ENCODE data around the gene CWC25.

GRCh38 chr17:38761612-38762011 is 63.5 kb downstream of the CWC25 start:
- TF ChIP-seq TOX (CRISPR knock-in tag; IDR thresholded peaks at IDR 0.05; ENCODE audit: borderline replicate concordance), result no peak
- TF ChIP-seq TSHZ2 (CRISPR knock-in tag; IDR thresholded peaks at IDR 0.05), result no peak
- no peak for TF ChIP-seq ZFP3 (CRISPR knock-in tag; IDR thresholded peaks at IDR 0.05)
- no peak for TF ChIP-seq ZFP30 (CRISPR knock-in tag; IDR thresholded peaks at IDR 0.05)
- no peak for TF ChIP-seq RARB (CRISPR knock-in tag; IDR thresholded peaks at IDR 0.05)
- TF ChIP-seq CREB5 (CRISPR knock-in tag; IDR thresholded peaks at IDR 0.05; ENCODE audit: low read depth), result no peak
- TF ChIP-seq PATZ1 (CRISPR knock-in tag; IDR thresholded peaks at IDR 0.05; ENCODE audit: borderline replicate concordance), result no peak
- TF ChIP-seq OSR1 (CRISPR knock-in tag; IDR thresholded peaks at IDR 0.05), result no peak
- no peak for TF ChIP-seq ARNTL (CRISPR knock-in tag; IDR thresholded peaks at IDR 0.05; ENCODE audit: borderline replicate concordance, low read depth)
- no peak for TF ChIP-seq ZNF70 (CRISPR knock-in tag; IDR thresholded peaks at IDR 0.05)
- no peak for TF ChIP-seq ZNF565 (CRISPR knock-in tag; conservative IDR thresholded peaks at IDR 0.05; ENCODE audit: low read depth)

Measured in SK-N-SH treated with all-trans-retinoic acid at 6 μM for 48 hours (cell line).